Stimulated activated CD4-positive, alpha-beta T cell treated with anti-CD3 and anti-CD28 coated beads, Interleukin-2, amount 100 ng/mL, for 24 hours (primary cell): ENCODE results near the gene TYR.
"Not testable (repeated sequence)": the region's sequence is repeated elsewhere in the genome, so short reads cannot be mapped to it uniquely, and the experiment has no call there.

Experiments
- DNase-seq, 2 donors: peaks; one replicate each; pipeline ENCODE4 v3.0.0-alpha.2; 2020

TYR gene

GRCh38 chr11:89273220-89273619, 95.5 kb downstream of the TYR start:
- DNase-seq, result not testable (repeated sequence)

GRCh38 chr11:89275966-89276365, 98.3 kb downstream of the TYR start:
- no peak for DNase-seq

GRCh38 chr11:89279176-89279575, 101.5 kb downstream of the TYR start:
- DNase-seq, result no peak

GRCh38 chr11:89281032-89281677, 103.5 kb downstream of the TYR start:
- not testable (repeated sequence) for DNase-seq

GRCh38 chr11:89286601-89287000, 108.9 kb downstream of the TYR start:
- DNase-seq, result not testable (repeated sequence)

- not testable (repeated sequence) for DNase-seq
Measured at GRCh38 chr11:89288004-89288403, 110.3 kb downstream of the TYR start.

GRCh38 chr11:89293965-89294679, 116.4 kb downstream of the TYR start:
- DNase-seq, result no peak

- DNase-seq, result not testable (repeated sequence)
Measured at GRCh38 chr11:89295023-89295422, 117.3 kb downstream of the TYR start.

- DNase-seq, result not testable (repeated sequence)
Measured at GRCh38 chr11:89303029-89303428, 125.4 kb downstream of the TYR start.

- DNase-seq, result not testable (repeated sequence)
Measured at GRCh38 chr11:89308272-89308671, 130.6 kb downstream of the TYR start.

GRCh38 chr11:89309321-89309985, 131.8 kb downstream of the TYR start:
- DNase-seq, result not testable (repeated sequence)

- not testable (repeated sequence) for DNase-seq
Measured at GRCh38 chr11:89310607-89311006, 132.9 kb downstream of the TYR start.

GRCh38 chr11:89321401-89321800, 143.7 kb downstream of the TYR start:
- no peak for DNase-seq

GRCh38 chr11:89327885-89328284, 150.2 kb downstream of the TYR start:
- no peak for DNase-seq

GRCh38 chr11:89331940-89332339, 154.3 kb downstream of the TYR start:
- DNase-seq, result not testable (repeated sequence)

- not testable (repeated sequence) for DNase-seq
Measured at GRCh38 chr11:89333704-89334103, 156.0 kb downstream of the TYR start.

- DNase-seq, result not testable (repeated sequence)
Measured at GRCh38 chr11:89337100-89337650, 159.5 kb downstream of the TYR start.

- DNase-seq, result not testable (repeated sequence)
Measured at GRCh38 chr11:89338073-89338472, 160.4 kb downstream of the TYR start.

- DNase-seq, result not testable (repeated sequence)
Measured at GRCh38 chr11:89340450-89340849, 162.8 kb downstream of the TYR start.

- DNase-seq, result not testable (repeated sequence)
Measured at GRCh38 chr11:89342880-89343572, 165.4 kb downstream of the TYR start.
